Lung microvascular endothelial cell (primary cell): Measurements from ENCODE around the gene HPGDS. TPM values are rescaled to one million over a fixed set of nuclear protein-coding genes. Genes with fewer than 3 reads are reported as not detected.
"Not testable (repeated sequence)": the region's sequence is repeated elsewhere in the genome, so short reads cannot be mapped to it uniquely, and the experiment has no call there.

ENCODE experiments used
- DNase-seq, 2 donors: peaks; one replicate each; pipeline versions ENCODE4 v3.0.0 to v3.0.0-alpha.2; 2010; ENCODE audit warnings: low read depth in 2 of 2
- total RNA-seq: library from RNA; depleted of rRNA; stranded (reverse); fragments of >200 nt; gene quantifications from 2 replicates; pipeline ENCODE4 v1.2.1, GENCODE V29; 2014

HPGDS gene
- total RNA-seq, 1 donor from 2014 or later, result not detected

DNA sequence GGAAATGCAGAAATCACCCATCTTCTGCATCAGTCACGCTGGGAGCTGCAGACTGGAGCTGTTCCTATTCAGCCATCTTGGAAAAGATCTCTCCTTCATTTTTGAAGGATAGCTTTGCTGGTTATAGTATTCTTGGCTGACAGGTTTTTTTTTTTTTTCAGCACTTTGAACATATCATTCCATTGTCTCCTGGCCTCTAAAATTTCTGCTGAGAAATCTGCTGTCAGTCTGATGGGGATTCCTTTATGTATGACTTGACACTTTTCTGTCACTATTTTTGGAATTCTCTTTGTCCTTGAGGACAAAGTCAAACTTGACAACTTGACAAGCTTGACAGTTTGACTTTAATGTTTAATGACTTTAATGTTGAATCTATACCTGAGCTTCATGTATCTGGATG lies 16.8 kb downstream of the HPGDS start:
- DNase-seq, result no peak

DNA sequence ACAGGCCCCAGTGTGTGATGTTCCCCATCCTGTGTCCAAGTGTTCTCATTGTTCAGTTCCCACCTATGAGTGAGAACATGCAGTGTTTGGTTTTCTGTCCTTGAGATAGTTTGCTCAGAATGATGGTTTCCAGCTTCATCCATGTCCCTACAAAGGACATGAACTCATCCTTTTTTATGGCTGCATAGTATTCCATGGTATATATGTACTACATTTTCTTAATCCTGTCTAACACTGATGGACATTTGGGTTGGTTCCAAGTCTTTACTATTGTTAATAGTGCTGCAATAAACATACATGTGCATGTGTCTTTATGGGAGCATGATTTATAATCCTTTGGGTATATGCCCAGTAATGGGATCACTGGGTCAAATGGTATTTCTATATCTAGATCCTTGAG lies 22.7 kb downstream of the HPGDS start:
- not testable (repeated sequence) for DNase-seq

DNA sequence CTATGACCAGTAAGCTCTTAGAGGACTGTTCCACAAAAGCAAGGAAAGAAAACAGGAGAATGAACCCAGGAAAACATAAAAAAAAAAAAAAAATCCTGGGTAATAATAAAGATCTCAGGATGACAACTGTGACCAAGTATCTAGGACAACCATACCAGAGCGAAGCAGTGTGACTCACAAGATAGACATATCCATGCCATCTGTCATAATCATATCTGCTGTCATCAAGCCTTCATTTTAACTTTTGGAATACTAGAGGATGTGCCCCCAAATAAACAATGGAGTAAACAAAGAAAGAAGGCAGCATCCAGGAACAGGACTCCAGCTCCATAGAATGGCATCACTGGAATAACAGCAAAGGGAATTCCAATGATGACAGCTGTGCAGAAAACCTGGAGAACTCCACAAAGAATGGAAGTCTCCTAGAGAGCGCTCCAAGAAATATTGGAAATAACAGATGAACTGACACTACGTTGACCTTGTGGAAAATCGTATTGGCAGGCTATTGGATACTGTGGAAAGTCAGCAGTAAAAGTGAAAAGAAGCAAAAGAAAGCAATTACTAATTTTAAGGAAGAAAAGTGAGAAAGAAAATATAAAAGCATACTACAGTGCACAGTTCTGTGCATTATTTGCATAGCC lies 35.3 kb downstream of the HPGDS start:
- peak in 1 of 2 donors; percentile 35 for DNase-seq

DNA sequence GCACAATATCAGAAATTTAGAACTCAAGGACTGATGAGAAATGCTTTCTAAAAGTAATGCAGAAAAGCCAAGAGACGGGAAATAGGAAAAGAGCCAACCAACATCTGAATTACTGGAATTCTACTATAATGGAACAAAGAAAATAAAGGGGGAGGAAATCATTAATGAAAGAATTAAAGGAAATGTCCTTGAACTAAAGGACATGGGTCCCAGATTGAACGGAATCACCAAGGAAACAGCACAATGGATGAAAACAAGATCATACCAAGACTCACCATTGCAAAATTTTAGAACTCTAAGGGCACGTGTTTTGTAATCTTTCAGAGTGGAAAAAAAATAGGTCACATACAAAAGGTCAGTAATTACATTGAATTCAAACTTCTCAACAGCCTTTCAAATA lies 35.9 kb downstream of the HPGDS start:
- DNase-seq, result peak; percentile 41 to 56

DNA sequence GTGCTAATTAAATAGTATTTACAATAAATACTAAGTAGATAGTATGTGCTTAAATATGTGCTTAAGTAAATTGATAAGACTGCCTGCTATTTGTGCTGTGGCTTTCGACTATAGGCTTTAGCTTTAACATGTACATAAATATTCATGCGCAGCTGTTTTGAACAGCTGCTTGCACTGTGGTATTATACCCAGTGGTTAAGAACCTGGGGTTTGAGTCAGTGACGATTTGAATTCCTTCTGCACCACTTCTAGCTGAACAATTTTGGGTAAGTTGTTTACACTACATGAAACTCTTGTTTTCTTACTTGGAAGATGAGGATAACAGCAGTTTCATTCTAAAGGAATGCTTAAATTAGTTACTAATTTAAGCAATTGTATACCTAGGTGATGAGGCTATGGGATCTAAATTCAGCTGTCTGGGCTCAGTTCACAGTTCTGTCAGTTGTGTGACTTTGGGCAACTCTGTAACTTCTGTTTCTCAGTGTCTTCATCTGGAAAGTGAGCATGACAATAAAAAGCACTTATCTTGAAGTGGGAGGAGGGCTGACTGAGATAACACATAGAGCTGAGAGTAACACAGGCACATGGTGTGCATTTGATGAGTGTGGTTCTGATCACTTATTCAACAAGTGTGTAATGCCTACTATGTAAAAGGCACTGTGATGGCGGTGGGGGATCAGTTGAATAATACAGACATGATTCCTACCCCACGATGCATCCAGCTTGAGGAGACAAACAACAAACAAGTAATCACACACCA lies 37.0 kb downstream of the HPGDS start:
- DNase-seq, result no peak

DNA sequence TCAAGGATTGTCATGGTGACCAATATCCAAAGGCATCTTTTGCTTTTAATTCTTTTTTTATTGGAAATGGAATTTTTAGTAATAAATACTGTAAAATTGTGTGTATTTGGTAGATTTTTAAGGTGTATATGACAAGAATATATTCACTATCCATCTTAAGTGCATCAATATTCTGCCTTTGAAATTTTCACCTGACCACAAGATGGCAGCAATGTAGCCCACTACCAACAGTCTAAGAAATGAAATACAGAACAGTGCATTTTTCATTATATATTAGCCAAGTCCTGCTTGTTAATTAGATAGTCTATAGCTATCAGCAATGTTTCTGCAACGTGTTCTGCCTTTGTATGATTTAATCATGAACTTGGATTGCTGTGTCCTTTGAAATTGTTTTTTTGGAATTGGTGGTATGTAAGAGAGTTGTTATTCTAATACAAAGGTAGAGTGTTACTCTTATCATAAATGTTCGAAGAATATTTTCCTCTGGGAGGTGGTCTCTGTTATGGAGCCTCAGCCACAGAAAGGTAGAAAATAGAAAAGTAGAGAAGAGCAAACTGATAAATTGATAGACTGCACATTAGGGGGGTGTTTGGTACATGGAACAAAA lies 38.2 kb downstream of the HPGDS start:
- DNase-seq, result peak; percentile 55 to 65

DNA sequence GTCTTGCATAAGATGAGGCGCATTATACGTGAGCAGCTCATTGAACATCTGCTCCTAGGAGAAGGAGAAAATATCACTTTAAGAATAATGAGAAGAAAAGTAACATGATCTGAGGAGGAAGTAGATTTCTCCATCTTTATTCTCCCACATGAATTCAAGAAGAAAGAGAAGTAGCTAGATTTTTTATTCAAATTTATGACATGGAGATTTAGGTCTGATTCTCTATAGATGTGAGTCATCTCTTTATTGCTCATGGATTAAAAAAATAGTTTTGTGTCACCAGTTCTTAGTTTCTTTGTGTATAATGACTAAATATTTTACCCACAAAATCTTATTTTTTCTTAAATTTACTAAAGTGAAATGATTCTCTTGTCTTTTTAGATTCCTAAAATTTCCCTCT lies 40.4 kb downstream of the HPGDS start:
- no peak for DNase-seq

DNA sequence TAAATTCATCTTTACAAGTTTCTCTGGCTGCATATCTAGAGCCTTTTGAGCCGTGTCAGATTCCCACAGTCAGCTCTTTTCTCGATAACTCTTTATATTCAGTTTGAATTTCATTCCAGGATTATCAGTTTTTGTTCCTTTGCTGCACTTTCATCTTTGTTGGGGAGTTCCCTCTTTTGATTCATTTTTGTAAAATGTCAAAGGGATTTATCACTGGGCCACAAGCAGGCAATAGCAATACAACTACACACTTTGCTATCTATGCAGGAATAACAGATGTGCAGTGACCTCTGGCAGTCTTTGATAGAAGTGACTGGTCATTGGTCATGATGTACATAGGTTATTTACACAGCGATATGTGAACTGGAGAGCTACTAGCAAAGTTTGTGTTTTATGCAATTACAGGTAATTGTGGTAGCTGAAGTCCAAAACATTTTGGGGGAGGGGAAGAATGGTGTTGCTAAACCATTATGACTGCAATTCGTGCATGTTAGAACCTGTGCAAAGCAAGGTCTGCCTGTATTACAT lies 43.8 kb downstream of the HPGDS start:
- peak in 1 of 2 donors; percentile 91 for DNase-seq

DNA sequence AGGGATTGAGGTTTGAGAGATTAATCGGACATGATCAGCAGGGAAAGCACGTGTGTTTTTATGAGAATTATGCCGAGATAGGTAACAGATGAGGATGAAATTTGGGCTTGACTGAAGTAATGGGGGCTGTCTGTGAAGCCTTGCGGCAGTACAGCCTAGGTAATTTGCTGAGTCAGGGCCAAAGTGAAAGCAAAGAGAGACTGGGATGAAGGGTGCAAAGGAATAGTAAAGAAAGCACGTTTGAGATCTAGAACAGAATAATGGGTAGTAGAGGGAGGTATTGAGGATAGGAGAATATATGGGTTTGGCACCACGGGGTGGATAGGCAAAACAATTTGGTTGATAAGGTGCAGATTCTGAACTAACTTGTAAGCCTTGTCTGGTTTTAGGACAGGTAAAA lies 47.2 kb downstream of the HPGDS start:
- not testable (repeated sequence) for DNase-seq

DNA sequence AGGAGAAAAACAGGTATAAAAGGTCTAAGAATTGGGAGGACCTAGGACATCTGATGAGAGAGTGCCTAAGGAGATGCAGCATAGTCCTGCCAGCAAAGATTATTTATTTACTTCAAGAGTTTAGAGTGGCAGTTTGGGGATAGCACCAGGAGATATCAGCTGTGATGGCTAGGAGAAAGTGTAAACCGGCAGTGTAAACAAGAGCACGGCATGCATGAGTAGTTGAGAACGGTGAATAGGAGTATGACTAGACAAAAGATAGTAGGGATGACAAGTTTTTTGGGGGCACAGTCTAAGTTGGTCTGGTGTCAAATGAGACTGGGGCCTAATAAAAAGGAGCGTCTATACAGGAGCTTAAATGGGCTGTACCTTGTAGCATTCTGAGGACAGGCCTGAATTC lies 48.7 kb downstream of the HPGDS start:
- not testable (repeated sequence) for DNase-seq

DNA sequence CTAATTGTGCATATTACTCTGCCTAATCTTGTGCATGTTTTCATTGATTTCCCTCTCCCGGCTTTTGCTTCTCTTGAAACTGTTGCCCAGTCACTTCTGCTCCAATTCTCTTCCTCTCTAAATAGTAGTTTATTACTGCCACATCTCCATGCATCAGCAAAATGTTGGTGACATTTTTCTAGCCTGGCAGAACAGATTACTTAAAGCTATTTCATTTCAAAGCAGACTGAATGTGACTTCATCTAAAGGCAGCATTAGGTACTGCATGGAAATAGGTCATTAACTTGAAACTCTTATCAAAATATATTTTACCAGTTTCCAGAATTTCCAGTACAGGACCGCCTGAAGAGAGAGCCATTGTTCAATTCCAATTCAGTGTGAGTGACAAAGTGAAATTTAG lies 52.4 kb downstream of the HPGDS start:
- no peak for DNase-seq

DNA sequence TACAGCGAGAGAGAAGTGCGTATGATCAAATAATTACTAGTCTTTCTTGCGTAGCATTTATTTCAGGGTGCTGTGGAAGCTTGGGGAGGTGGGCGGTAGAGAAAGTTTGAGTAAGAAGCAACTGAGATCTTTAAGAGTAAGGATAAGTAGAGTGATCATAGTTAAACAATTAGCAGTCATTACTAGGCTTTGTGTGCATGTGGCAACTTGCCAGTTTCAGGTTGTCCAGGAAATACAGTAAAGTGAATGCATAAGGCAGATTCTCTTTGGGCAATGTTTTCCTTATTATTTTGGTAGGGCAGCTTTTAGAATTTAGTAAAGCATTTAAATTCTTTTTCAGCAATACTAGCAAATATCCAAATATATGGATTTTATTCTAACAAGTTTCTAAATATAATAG lies 57.0 kb downstream of the HPGDS start:
- peak; percentile 43 to 61 for DNase-seq

DNA sequence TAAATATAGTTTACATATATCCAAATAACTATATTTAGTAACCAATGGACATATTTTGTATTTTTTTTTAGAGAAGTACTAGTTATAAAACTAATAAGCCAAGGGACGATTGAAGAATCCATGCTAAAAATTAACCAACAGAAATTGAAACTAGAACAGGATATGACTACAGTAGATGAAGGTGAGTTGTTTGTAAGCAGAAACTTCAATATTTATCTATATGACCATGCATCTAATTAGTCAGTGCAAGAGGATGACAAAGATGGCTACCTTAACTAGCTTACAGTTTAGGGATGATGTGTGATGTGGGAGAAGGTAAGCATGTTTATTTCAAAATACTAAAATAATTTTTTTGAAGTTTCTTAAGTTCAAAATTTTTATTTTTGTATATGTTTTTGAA lies 57.7 kb downstream of the HPGDS start:
- DNase-seq, result no peak

DNA sequence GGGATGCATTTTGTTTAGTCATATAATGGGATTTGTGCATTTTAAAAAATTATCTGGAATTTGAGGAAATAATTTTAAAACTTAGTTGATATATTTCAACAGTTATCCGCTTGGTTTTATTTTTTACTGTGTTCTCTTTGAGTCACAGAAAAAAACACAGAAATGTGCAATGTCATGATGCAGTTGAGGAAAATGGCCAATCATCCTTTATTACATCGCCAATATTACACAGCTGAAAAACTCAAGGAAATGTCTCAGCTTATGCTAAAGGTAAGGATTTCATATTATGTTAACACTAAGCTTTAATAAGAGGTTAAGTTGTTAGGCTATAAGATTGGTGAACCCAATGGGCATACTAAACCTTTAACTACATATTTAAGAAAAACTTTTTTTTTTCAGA lies 63.9 kb downstream of the HPGDS start:
- no peak for DNase-seq

DNA sequence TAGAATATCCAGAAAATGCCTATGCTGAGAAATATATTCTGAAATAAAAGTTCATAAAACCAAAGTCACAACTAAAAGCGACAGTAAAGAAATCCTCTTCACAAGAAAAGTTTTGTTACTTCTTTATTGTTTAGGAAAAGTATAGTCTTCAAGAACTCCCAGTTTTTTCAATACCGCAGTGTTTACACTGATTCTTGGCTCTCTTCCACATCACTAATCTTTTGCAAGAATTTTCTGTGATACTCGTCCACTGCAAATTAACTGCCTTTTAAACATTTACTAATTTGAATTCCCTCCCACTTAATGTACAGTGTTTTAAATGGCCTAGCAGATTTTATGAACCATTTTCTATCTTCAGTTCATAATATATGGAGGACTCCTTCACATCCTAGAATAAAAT lies 65.1 kb downstream of the HPGDS start:
- DNase-seq, result no peak

DNA sequence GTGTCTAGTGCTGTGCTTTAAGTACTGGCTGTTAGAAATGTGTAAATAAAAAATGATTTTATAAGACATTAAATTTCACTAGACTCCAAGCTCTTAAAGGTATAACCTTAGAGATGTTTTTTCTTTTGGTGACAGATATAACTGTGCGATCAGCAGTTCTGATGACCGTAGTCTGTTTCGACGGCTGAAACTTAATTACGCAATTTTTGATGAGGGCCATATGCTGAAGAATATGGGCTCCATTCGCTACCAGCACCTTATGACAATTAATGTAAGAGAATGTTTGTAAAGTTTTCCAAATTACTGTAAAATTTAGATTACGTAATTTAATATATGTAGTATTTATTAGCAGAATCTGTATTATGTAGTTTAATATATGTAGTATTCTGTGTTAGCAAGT lies 66.4 kb downstream of the HPGDS start:
- DNase-seq, result no peak

DNA sequence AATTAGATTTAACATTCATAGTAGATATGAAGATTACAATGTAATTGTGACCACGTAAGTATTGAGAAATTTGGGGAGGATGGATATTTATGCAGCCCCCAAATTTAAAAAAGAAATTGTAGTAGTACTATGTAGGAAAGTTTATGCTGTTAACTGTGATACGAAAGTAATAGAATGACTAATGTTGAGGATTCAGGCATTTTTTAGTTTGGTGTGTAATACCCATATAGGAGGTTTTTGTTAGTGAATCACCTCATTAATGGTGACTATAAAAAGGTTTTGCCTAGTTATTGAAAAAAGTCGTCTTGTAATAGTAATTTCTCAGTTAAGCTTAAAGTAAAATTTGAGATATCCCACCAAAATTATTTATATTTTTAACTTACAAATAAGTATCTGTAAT lies 67.7 kb downstream of the HPGDS start:
- no peak for DNase-seq

DNA sequence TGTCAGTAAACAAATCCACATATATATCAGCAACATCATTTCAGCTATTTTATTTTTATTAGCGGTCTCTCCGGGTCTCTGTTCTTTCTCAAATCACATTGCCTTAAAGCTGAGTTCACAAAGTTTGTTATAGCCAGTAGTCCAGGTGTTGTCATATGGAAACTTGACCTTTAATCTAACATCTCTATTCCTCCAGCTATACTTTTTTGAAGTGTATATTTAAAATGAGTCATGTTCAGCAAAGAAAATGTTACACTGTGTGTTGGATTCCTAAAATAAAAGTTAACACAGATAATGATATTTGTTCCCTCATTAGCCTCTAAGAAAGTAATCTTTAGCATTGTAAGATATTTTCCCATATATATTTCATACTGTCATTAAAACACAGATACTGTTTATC lies 71.4 kb downstream of the HPGDS start:
- DNase-seq, result no peak

DNA sequence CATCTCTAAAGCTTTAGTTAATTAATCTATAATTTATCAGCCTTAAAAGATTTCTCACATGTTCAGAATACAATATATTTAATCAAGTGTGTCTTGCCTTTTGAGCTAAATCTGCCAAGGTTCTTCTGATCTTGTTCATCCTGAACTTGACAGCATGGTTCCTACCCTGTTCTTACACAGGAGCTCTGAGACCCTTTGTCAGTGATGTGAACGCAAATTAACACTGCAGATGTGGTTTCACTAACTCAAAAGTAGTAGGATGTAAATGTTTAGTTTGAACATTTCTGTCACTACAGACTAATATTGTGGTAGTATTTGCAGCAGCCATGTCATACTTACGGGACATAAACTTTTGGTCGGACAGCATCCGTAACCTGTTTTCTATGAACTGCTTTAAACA lies 75.6 kb downstream of the HPGDS start:
- DNase-seq, result no peak

DNA sequence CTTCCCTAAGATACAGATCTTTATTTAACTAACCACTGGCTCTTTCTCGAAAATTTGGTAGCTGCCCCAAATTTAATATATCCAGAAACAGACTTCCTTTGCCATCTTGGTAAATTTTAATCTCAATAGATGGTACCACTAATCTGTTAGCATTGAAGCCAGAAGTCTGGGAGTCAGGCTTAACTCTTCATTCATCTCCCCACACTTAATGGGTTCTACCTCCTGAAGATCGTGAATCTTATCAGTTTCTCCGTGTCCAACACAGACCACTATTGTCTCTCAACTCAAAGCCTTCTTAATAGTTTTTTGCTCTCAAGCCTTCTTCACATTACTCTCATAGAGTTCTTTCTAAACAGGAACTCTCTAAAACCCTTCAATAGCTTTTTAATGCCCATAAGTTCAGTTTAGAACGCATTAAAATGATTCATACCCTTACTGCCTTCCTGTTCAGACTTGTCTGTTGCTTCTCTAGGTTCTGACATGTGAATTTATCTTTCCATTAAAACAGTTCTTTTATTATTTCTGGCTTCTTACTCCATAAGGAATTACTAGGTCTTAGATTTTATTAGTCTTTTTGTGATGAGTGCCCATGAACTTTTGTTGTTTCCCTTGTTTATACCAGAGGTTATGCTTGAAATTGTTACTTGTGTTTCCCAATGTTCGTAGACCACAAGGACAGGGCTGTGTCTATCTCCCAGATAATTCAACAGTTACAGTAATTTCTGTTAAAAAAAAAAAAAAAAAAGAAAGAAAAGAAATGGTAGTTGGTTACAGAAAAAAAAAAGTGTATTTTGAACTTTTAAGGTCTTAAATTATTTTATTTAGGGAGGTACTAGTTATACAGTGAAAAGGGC lies 80.2 kb downstream of the HPGDS start:
- DNase-seq, result peak in 1 of 2 donors; percentile 54

DNA sequence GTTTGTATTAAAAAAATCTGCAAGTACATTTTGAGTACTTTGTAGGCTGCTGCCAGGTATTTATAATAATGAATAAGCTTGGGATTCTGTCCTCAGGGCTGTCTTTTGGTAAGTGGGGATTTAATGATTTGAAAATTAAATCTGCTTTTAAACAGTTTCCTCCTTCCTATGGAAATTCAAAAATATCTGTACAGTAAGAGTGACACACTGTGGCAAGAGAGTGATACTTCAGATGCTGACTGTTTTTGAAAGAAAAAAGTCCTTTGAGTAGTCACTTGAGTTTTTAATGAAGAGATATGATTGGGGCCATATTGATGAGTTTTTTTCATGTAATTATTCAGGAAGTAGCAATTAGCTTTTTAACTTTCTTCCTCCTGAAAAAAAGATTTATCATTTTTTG lies 85.8 kb downstream of the HPGDS start:
- DNase-seq, result peak; percentile 3 to 28
